GM21381 (cell line): ENCODE measurements around the gene BCL2.
A peak's percentile ranks its signal among the peaks of the same experiment; 100 is the strongest.
"Not testable (repeated sequence)": the region's sequence is repeated elsewhere in the genome, so short reads cannot be mapped to it uniquely, and the experiment has no call there.

Source experiments
- ATAC-seq: cut with Tn5 transposase; IDR thresholded peaks from one replicate; pipeline ENCODE4 v1.9.1; 2021; ENCODE audit warnings: mild to moderate bottlenecking, moderate library complexity; ENCODE audit not compliant: unreplicated experiment

BCL2 gene

DNA sequence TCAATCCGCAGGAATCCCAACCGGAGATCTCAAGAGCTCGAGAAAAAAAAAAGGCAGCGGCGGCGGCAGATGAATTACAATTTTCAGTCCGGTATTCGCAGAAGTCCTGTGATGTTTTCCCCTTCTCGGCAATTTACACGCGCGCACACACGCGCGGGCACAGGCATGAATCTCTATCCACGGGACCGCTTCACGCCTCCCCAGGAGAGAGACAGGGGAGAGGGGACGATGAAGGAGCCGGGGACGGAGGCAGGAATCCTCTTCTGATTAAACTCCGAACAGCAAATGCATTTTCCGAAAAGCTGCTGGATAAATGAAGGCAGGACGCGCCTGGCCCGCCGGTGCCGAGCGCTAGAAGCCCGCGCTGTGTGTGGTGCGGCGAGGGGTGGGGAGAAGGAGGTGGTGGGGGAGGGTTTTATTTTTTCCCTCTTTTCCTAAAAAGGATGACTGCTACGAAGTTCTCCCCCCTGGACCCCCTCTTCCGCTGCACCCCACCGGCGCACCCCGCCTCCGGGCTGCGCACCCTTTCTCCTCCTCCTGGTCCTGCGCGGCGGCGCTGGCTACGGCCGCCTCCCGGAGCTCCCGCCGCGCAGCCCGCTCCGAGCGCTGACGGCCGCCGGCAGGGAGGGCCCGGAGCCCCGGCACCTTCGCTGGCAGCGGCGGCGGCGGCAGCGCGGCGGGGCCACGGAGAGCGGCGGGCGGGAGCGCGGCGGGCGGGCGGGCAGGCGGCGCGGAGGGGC lies at the start of gene BCL2:
Gene BCL2 (minus strand): TSS at position 387 of the 740 bp plus-strand sequence.
- ATAC-seq, result peak; percentile 5

DNA sequence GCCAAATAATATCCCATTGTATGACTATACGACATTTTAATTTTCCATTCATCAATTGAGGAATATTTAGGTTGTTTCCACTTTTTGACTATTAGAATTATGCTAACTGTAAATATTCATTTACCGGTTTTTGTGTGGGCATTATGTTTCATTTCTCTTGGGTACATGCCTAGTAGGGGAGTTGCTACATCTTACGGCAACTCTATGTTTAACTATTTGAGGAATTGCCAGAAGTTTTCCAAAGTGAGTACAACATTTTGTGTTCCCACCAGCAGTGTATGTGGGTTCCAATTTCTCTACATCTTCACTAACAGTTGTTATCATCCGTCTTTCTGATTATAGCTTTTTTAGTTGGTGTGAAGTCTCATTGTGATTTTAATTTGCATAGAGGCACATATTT lies 49.0 kb upstream of the BCL2 start:
- ATAC-seq, result no peak

DNA sequence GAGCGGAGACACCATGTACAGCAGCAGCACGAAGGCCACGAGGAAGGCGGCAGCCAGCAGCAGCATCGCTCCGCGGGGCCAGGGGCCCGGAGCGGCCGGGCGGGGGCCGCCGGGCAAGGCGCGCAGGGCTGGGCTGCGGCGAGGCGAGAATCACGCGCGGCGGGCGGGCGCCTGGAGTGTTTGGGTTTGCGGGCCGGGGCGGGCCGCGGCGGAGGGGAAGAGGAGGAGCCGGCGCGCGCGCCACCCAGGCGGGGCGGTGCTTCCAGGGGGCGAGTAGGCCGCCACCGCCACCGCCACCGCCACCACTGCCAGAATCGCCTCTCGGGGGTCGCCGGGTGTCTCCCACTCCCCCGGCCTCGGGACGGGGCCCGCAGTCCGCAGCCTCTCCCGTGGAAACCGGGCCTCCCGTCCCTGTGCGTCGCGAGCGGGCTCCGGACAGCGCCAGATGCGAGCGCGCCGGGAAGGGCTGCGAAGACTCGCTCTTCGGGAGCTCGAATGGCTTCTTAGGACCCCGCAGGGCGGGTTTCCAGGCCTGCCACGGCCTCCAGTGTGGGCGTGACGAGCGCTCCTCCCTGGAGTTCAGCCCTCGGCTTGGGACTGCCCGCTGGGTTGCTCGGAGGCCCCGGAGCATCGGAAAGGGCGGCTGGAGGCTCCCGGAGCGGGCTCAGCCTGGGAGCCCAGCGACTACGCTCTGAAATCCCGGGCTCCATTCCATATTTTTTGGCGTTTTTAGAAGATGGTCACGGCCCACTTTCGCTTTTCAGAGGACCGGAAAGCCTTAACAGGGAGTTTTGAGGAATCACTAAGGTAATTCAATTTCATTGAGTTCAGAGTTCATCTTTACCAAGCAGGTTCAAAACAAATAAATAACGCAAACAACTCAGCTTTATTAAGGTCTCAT lies 47.7 kb upstream of the BCL2 start, which contains the start of gene KDSR:
Gene KDSR (minus strand): TSS at position 154 of the 901 bp plus-strand sequence. CDS start 88 bp downstream, at position 66.
- ATAC-seq, result peak; percentile 79

GRCh38 chr18:63366213-63367052 lies 46.9 kb upstream of the BCL2 start:
- peak; percentile 35 for ATAC-seq

DNA sequence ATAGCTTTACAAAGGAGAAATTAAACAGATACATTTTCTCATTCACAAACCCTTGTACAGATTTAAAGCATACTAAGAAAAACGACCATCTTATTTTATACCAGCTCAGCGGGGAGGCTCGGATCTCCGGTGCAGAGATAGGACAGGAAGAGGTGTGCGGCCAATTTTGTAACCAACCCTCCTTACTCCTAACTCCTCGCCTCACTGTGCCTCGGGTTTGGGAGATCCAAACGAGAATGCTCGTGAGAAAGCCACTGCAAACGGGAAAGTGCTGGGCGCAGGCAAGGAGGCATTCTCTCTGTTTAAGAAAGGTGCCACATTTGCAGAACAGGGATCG lies 46.3 kb upstream of the BCL2 start:
- ATAC-seq, result no peak

GRCh38 chr18:63363951-63364350 lies 44.4 kb upstream of the BCL2 start:
- ATAC-seq, result no peak

- not testable (repeated sequence) for ATAC-seq
Observed at GRCh38 chr18:63363420-63363819, 43.9 kb upstream of the BCL2 start.

DNA sequence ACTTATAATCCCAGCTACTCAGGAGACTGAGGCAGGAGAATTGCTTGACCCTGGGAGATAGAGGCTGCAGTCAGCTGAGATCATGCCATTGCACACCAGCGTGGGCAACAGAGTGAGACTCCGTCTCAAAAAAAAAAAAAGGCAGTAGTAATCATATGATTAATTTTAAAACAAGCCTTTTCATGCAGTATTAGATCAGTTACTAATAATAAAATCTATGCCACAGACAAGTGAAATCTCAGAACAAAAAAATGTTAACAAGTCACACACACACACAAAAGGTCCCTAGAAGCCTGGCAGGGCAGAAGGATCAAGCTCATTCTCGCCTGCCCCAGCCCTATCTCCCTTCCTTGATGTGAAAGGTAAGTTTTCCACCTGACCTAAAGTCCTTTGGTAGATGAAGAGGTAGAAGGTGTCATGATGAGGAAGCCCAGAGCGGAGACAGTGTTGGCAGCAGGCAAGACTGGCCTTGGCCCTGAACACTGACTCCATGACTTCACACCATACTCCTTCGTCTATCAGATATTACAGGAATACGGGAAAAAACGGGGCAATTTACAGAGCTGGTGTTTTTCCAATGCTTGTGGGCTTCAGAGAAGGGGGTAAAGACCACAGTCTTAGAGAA lies 36.8 kb upstream of the BCL2 start:
- no peak for ATAC-seq

GRCh38 chr18:63350230-63350629 lies 30.7 kb upstream of the BCL2 start:
- no peak for ATAC-seq

GRCh38 chr18:63348508-63349136 lies 29.1 kb upstream of the BCL2 start:
- no peak for ATAC-seq

DNA sequence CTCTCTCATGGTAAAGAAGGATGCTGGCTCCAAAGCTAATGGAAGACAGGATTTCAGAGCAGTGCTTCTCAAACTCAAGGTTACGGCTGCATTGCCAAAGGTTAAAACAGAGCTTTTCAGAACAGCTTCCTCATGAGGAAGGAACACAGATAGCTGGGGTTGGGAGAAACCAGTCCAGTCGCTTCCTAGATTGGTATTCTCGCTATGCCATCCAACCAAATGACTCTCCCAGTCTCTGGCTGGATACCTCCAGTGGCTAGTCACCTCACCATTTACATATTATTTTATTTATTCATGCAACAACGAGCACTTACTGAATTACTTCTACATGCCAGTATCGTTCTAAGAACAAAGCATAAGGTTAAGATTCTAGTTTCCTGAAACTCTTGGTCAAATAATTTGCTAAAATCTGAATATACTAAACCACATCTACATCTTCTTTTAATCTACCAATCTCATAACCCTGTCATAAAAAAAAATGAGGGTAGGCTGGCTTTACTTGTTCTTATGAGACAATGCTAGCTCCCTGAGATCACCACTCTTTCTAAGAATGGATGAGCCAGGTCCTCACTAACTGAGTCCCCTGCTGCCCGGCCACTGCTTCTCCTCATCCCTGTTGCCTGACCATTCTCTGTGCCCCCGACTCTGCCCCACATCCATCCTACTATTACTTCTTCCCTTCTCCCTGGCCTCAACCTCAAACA lies 27.1 kb upstream of the BCL2 start:
- no peak for ATAC-seq

GRCh38 chr18:63346031-63346430 lies 26.5 kb upstream of the BCL2 start:
- ATAC-seq, result no peak

GRCh38 chr18:63344918-63345317 lies 25.3 kb upstream of the BCL2 start:
- no peak for ATAC-seq

GRCh38 chr18:63344263-63344662 lies 24.7 kb upstream of the BCL2 start:
- no peak for ATAC-seq

DNA sequence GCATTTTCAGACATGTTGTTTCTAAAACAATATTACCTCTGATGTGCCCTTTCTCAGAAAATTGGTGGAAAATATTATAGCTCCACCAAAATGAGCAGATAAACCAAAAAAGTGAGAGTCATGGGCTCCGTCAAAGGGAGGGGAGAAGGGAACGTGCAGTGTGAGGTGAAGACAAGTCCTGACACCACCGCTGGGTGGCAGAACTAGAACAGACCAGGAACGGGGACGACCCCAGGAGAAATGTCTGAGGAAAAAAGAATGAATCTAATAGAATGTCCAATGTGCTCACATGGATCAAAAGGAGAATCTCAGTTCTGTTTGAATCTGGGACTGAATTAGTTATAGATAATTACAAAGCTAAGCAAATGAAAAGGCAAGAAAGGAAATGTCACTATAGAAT lies 22.6 kb upstream of the BCL2 start:
- ATAC-seq, result no peak

DNA sequence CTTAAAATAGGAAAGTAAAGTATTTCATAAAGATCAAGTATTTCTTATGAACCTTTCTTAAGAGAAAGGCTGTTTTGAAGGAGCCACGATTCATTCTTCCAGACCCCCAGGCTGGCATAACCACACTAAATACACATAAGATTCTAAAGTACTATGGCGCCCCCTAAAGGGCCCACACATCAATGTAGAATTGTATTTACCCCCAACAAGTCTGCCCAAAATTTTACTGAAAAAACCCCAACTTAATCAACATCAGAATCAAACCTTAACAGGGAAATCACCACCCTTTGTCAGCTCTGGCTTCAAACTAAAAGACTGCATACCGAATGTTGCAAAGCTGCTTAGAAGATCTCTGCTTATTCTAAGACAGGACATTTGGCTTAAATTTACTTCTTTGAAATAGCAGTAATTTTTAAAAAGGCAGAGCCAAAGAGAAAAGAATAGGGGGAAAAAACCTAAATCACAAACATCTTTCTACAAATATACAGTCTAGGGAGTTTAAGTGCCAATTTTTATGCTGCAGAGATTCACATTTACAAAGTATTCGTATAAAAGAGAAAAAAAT lies 20.4 kb upstream of the BCL2 start:
- no peak for ATAC-seq

- no peak for ATAC-seq
Observed at GRCh38 chr18:63336366-63337099, 17.0 kb upstream of the BCL2 start.

GRCh38 chr18:63331105-63331504 lies 11.5 kb upstream of the BCL2 start:
- ATAC-seq, result no peak
